Suprapubic skin (tissue), 4 donors: ENCODE results near the gene DDR1. TPM values are rescaled to one million over a fixed set of nuclear protein-coding genes. Genes with fewer than 3 reads are reported as not detected.

Experiments used
- DNase-seq, 2 donors: peaks; one replicate each; pipeline ENCODE4 v3.0.0-alpha.2; 2019; ENCODE audit warnings: low spot score in 2 of 2
- H3K27ac ChIP-seq: fragments of 200-600 bp; sonication (generic); one replicate; pipeline ENCODE4 v1.5.1; 2019
- H3K27me3 ChIP-seq: fragments of 200-600 bp; sonication (generic); one replicate; pipeline ENCODE4 v1.5.1; 2019
- H3K36me3 ChIP-seq: fragments of 200-600 bp; sonication (generic); one replicate; pipeline ENCODE4 v1.5.1; 2019
- H3K4me1 ChIP-seq: fragments of 200-600 bp; sonication (generic); one replicate; pipeline ENCODE4 v1.5.1; 2019
- H3K4me3 ChIP-seq: fragments of 200-600 bp; sonication (generic); one replicate; pipeline ENCODE4 v1.5.1; 2019; ENCODE audit warnings: mild to moderate bottlenecking
- H3K9me3 ChIP-seq: fragments of 200-600 bp; sonication (generic); one replicate; pipeline ENCODE4 v1.5.1; 2019
- EP300 ChIP-seq: sonication (generic); formaldehyde crosslinking; IDR thresholded peaks from one replicate; pipeline ENCODE4 v1.6.1; 2017; ENCODE audit warnings: antibody characterized with exemption
- POLR2A ChIP-seq, 2 donors: fragments of 450-650 bp; IDR thresholded peaks; one replicate each; pipeline ENCODE4 v1.6.1; 2017; ENCODE audit warnings: antibody characterized with exemption in 2 of 2, mild to moderate bottlenecking in 2 of 2, moderate library complexity in 2 of 2
- POLR2AphosphoS5 ChIP-seq, 3 donors: sonication (generic); formaldehyde crosslinking; IDR thresholded peaks; one replicate each; pipeline ENCODE4 v1.6.1; 2017; ENCODE audit warnings: antibody characterized with exemption in 3 of 3
- WGBS: methylation state at CpG from one replicate; pipeline ENCODE4 v1.1.5; 2018; 5-methylcytosine and 5-hydroxymethylcytosine counted together
- total RNA-seq, 4 donors: library from RNA; depleted of rRNA; stranded (reverse); fragments of >200 nt; gene quantifications; one replicate each; pipeline ENCODE4 v1.1.0, GENCODE V29; 2016
- TF ChIP-seq, protein P1 (sequence below), 2 donors: fragments of 200-600 bp in 1 of 2; fragments of 450-650 bp in 1 of 2; sonication (generic) in 1 of 2; IDR thresholded peaks; one replicate each; pipeline ENCODE4 v1.5.1; 2016 to 2019; ENCODE audit warnings: antibody characterized with exemption in 2 of 2, mild to moderate bottlenecking in 1 of 2, moderate library complexity in 1 of 2

DDR1 gene
- total RNA-seq, 4 donors from 2014 or later = 161 to 210 (median 188) TPM

DNA sequence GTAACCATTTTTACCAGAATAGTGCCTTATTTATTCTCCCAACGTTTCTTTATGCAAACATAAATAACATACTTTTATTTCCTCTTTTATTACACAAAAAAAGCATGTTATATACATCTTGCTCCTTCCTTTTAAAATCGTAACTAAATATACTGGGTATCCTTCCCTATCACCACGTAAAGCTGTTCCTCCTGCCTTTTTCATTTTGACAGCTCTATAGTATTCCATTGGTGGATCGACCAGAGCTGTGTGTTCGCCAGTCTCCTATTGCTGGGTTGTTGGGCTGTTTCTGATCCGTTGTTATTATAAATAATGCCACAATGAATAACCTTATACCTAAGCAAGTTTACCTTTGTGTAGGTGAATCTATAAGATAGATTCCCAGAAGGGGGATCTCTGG lies 46.9 kb upstream of the DDR1 start:
- no peak for DNase-seq
- no peak for TF ChIP-seq POLR2AphosphoS5 (IDR thresholded peaks at IDR 0.05)
- TF ChIP-seq, protein P1, sequence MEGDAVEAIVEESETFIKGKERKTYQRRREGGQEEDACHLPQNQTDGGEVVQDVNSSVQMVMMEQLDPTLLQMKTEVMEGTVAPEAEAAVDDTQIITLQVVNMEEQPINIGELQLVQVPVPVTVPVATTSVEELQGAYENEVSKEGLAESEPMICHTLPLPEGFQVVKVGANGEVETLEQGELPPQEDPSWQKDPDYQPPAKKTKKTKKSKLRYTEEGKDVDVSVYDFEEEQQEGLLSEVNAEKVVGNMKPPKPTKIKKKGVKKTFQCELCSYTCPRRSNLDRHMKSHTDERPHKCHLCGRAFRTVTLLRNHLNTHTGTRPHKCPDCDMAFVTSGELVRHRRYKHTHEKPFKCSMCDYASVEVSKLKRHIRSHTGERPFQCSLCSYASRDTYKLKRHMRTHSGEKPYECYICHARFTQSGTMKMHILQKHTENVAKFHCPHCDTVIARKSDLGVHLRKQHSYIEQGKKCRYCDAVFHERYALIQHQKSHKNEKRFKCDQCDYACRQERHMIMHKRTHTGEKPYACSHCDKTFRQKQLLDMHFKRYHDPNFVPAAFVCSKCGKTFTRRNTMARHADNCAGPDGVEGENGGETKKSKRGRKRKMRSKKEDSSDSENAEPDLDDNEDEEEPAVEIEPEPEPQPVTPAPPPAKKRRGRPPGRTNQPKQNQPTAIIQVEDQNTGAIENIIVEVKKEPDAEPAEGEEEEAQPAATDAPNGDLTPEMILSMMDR (IDR thresholded peaks at IDR 0.05) = no peak
- TF ChIP-seq POLR2A (IDR thresholded peaks at IDR 0.05) = no peak
- TF ChIP-seq EP300 = no peak
- Histone ChIP-seq H3K9me3 (no peaks in the 10 kb centered on the region), H3K36me3 (no peaks in the 10 kb centered on the region), H3K27me3 (no peaks in the 10 kb centered on the region), H3K4me3 (no peak overlapping the region), H3K27ac (no peak overlapping the region), H3K4me1 (peaks cover 18% of the 10 kb centered on the region)
- WGBS = 86% methylated on average over 6 of the region's 6 CpGs

DNA sequence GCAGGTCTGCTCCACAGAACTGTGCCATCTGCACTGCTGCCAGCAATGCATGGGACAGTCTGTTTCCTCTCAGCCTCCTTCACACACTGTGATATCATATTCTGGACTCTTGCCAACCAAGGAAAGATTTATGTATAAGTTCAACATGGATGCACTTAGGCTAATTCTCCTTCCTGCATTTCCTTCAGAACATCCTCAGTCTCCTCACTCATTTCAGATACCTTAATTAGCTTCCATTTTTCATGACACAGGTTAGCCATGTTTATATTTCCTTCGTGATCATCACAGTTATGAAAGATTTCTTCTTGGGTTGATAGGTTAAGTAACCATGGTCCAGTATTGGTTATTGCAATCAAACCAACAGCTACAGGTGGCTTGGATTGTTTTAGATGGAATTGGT lies 46.4 kb upstream of the DDR1 start:
- 59% methylated on average over 1 of the region's 1 CpG for WGBS
- peaks cover 18% of the 10 kb centered on the region for H3K4me1 ChIP-seq

DNA sequence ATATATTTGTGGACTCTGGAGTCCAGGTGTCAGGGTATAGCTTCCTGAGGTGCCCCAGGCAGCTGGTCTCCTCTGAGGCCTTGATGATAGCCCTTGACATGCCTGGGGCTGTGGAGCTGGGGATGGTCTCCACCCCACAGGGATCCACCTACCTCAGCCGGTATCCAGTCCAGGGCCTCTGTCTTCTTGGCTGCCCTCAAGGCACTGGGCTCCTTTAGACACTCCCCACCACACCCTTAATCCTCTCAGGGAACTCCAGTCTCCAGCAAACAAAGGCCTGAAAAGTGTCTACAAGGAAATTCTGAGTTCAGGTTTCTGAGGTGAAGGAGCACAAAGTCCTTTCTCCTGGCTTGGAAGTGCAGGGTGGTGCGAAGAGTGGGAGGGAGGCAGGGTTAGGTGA lies 44.6 kb upstream of the DDR1 start:
- H3K27ac ChIP-seq = no peak overlapping the region

More for the DNA sequence above, 46.4 kb upstream of the DDR1 start:
- Histone ChIP-seq H3K9me3 (no peaks in the 10 kb centered on the region), H3K27me3 (no peaks in the 10 kb centered on the region), H3K27ac (no peak overlapping the region), H3K4me3 (no peak overlapping the region), H3K36me3 (no peaks in the 10 kb centered on the region)
- no peak for TF ChIP-seq POLR2A (IDR thresholded peaks at IDR 0.05)
- TF ChIP-seq EP300 = no peak
- TF ChIP-seq POLR2AphosphoS5 (IDR thresholded peaks at IDR 0.05) = no peak
- TF ChIP-seq, protein P1 (IDR thresholded peaks at IDR 0.05) = no peak
- no peak for DNase-seq

DNA sequence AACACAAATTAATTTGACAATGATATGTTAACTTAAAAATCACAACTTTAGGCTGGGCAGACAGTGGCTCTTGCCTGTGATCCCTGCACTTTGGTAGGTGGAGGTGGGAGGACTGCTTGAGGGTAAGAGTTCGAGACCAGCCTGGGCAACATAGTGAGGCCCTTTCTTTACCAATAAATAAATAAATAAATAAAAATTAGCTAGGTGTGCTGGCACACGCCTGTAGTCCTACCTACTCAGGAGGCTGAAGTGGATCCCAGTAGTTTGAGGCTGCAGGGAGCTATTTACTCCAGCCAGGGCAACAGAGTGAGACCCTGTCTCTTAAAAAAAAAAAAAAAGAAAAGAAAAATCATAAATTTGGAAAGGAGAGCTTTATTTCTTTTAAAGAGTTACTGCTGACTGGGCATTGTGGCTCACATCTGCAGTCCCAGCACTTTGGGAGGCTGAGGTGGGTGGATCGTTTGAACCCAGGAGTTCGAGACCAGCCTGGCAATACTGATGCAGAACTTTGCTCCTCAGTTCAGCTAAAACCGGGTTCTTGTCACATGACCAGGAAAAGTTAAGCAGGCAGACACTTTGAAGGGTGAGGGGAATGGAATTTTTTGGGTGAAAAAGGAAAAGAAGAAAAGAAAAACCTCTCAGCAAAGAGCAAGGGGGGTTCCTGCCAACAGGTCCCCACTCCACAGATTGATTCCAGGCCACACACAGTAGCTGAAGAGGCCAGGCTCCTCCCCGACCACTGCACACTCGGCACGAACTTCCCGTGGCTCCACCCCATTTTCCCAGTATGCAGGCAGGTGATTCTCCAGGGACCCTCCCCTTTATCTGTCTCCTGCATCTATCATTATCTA lies 44.0 kb upstream of the DDR1 start:
- no peak for DNase-seq
- Histone ChIP-seq H3K4me3 (no peak overlapping the region), H3K4me1 (peaks cover 28% of the 10 kb centered on the region), H3K27me3 (no peaks in the 10 kb centered on the region), H3K27ac (no peak overlapping the region), H3K9me3 (no peaks in the 10 kb centered on the region), H3K36me3 (no peaks in the 10 kb centered on the region)
- TF ChIP-seq EP300 (no peak), POLR2A (IDR thresholded peaks at IDR 0.05) (no peak), POLR2AphosphoS5 (IDR thresholded peaks at IDR 0.05) (no peak)
- TF ChIP-seq, protein P1 (IDR thresholded peaks at IDR 0.05) = no peak
- 53% methylated on average over 9 of the region's 9 CpGs for WGBS

More for the DNA sequence above, 44.6 kb upstream of the DDR1 start:
- H3K4me3 ChIP-seq = no peak overlapping the region
- DNase-seq = no peak
- no peaks in the 10 kb centered on the region for H3K9me3 ChIP-seq
- TF ChIP-seq, protein P1 (IDR thresholded peaks at IDR 0.05) = no peak
- TF ChIP-seq POLR2AphosphoS5 (IDR thresholded peaks at IDR 0.05) (no peak), EP300 (no peak), POLR2A (IDR thresholded peaks at IDR 0.05) (no peak)
- 56% methylated on average over 2 of the region's 2 CpGs for WGBS
- H3K27me3 ChIP-seq = no peaks in the 10 kb centered on the region
- H3K4me1 ChIP-seq = peaks cover 28% of the 10 kb centered on the region
- H3K36me3 ChIP-seq = no peaks in the 10 kb centered on the region

DNA sequence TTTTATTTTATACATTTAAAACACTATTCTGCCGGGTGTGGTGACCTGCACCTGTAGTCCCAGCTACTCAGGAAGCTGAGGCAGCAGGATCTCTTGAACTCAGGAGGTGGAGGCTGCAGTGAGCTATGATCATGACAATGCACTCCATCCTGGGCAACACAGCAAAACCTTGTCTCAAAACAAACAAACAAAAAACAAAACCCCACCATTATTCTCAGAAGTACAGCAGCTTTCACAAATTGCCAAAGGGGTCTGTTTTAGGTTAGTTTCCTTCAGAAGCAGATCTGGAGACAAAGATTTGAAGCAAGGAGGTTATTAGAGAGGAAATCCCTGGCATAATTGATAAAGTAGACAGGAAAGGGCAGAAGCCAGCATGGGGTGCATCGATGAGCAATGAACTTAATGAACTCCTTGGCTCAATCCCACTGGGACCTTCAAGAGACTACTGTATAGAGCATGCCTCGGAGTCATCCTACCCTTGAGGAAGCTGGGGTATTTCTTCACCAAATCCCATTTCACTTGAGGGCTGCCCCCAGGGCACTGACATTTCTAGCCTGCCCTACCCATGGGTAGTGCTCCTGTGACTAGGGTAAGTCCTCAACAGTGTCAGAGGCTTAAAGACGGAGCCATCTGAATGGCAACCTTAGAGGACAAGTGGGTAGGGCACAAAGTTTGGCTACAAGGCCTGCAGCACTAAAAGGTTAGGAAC lies 43.2 kb upstream of the DDR1 start:
- Histone ChIP-seq H3K9me3 (no peaks in the 10 kb centered on the region), H3K4me3 (no peak overlapping the region), H3K27ac (no peak overlapping the region), H3K27me3 (no peaks in the 10 kb centered on the region), H3K4me1 (peaks cover 28% of the 10 kb centered on the region), H3K36me3 (no peaks in the 10 kb centered on the region)
- WGBS = 59% methylated on average over 3 of the region's 4 CpGs
- TF ChIP-seq POLR2A (IDR thresholded peaks at IDR 0.05) (no peak), POLR2AphosphoS5 (IDR thresholded peaks at IDR 0.05) (no peak), EP300 (no peak)
- TF ChIP-seq, protein P1 (IDR thresholded peaks at IDR 0.05) = no peak
- DNase-seq = no peak
